Parathyroid adenoma (tissue), 2 donors: ENCODE measurements around the gene ATG2A.

Experiments
- H2AFZ ChIP-seq: fragments of 300-600 bp; sonication (generic); one replicate; pipeline ENCODE4 v1.7.0; 2017; ENCODE audit warnings: antibody characterized with exemption, mild to moderate bottlenecking
- H3K27ac ChIP-seq: fragments of 300-600 bp; sonication (generic); one replicate; pipeline ENCODE4 v1.7.0; 2017
- H3K27me3 ChIP-seq: fragments of 300-600 bp; sonication (generic); one replicate; pipeline ENCODE4 v1.7.0; 2017; ENCODE audit warnings: low read length; ENCODE audit not compliant: control insufficient read depth, insufficient read depth
- H3K36me3 ChIP-seq: fragments of 300-600 bp; sonication (generic); one replicate; pipeline ENCODE4 v1.7.0; 2017; ENCODE audit warnings: low read length; ENCODE audit not compliant: control insufficient read depth, insufficient read depth
- H3K4me1 ChIP-seq: fragments of 300-600 bp; sonication (generic); one replicate; pipeline ENCODE4 v1.7.0; 2017; ENCODE audit warnings: control low read depth
- H3K4me2 ChIP-seq: fragments of 300-600 bp; sonication (generic); one replicate; pipeline ENCODE4 v1.7.0; 2017; ENCODE audit warnings: low read length
- H3K4me3 ChIP-seq: fragments of 300-600 bp; sonication (generic); one replicate; pipeline ENCODE4 v1.7.0; 2017; ENCODE audit warnings: low read depth, low read length
- H3K79me2 ChIP-seq: fragments of 300-600 bp; sonication (generic); one replicate; pipeline ENCODE4 v1.7.0; 2017; ENCODE audit warnings: control low read depth
- H3K9ac ChIP-seq: fragments of 300-600 bp; sonication (generic); one replicate; pipeline ENCODE4 v1.7.0; 2017; ENCODE audit warnings: mild to moderate bottlenecking
- H3K9me3 ChIP-seq: fragments of 300-600 bp; sonication (generic); one replicate; pipeline ENCODE4 v1.7.0; 2017; ENCODE audit warnings: low read length; ENCODE audit not compliant: control insufficient read depth
- TF ChIP-seq, protein P1 (sequence below): fragments of 300-600 bp; sonication (generic); IDR thresholded peaks from one replicate; pipeline ENCODE4 v1.7.0; 2017; ENCODE audit warnings: antibody characterized with exemption, mild to moderate bottlenecking
- donor health status: primary hyperparathyroidism.

ATG2A gene

DNA sequence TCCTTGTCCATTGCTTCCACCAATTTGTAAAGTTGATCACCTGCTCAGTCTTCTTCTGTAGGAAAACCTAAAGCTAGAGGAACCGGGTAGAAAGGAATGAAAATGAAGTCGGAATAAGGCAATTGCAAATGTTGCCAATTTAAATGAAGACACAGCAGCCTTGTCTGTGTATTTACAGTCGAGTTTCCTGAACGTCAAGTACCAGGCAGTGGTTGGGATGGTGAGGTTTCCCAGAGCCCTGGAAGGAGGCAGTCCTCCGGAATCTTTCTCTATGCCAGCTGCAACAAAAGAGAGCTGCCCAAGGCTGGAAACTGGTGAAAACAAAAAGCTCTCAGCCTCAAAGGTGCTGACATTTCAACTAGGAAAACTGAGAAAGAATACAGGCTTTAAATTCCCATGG lies 37.2 kb upstream of the ATG2A start:
- Histone ChIP-seq H3K9me3 (no peaks in the 10 kb centered on the region), H3K4me1 (no peaks in the 10 kb centered on the region), H3K4me2 (no peak overlapping the region), H3K9ac (no peak overlapping the region), H3K36me3 (no peaks in the 10 kb centered on the region), H3K79me2 (no peaks in the 10 kb centered on the region), H3K27me3 (no peaks in the 10 kb centered on the region), H2AFZ (no peak overlapping the region), H3K4me3 (no peak overlapping the region), H3K27ac (no peak overlapping the region)
- TF ChIP-seq, protein P1, sequence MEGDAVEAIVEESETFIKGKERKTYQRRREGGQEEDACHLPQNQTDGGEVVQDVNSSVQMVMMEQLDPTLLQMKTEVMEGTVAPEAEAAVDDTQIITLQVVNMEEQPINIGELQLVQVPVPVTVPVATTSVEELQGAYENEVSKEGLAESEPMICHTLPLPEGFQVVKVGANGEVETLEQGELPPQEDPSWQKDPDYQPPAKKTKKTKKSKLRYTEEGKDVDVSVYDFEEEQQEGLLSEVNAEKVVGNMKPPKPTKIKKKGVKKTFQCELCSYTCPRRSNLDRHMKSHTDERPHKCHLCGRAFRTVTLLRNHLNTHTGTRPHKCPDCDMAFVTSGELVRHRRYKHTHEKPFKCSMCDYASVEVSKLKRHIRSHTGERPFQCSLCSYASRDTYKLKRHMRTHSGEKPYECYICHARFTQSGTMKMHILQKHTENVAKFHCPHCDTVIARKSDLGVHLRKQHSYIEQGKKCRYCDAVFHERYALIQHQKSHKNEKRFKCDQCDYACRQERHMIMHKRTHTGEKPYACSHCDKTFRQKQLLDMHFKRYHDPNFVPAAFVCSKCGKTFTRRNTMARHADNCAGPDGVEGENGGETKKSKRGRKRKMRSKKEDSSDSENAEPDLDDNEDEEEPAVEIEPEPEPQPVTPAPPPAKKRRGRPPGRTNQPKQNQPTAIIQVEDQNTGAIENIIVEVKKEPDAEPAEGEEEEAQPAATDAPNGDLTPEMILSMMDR = no peak

DNA sequence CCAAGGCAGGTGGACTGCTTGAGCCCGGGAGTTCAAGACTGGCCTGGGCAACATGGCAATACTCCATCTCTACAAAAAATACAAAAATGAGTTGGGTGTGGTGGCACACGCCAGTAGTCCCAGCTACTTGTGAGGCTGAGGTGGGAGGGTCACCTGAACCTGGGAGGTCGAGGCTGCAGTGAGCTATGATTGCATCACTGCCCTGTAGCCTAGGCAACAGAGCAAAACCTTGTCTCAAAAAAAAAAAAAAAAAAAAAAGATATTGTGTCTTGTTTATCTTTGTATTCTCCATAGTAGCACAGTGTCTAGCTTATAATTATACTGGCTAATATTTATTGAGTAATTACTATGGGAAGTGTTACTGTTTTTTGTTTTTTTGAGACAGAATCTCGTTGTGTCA lies 34.5 kb upstream of the ATG2A start:
- Histone ChIP-seq H3K4me2 (no peak overlapping the region), H3K9ac (no peak overlapping the region), H3K27me3 (no peaks in the 10 kb centered on the region), H3K9me3 (no peaks in the 10 kb centered on the region), H3K36me3 (no peaks in the 10 kb centered on the region), H3K79me2 (no peaks in the 10 kb centered on the region), H3K4me1 (no peaks in the 10 kb centered on the region), H3K4me3 (no peak overlapping the region), H3K27ac (no peak overlapping the region), H2AFZ (no peak overlapping the region)
- TF ChIP-seq, protein P1 = no peak

DNA sequence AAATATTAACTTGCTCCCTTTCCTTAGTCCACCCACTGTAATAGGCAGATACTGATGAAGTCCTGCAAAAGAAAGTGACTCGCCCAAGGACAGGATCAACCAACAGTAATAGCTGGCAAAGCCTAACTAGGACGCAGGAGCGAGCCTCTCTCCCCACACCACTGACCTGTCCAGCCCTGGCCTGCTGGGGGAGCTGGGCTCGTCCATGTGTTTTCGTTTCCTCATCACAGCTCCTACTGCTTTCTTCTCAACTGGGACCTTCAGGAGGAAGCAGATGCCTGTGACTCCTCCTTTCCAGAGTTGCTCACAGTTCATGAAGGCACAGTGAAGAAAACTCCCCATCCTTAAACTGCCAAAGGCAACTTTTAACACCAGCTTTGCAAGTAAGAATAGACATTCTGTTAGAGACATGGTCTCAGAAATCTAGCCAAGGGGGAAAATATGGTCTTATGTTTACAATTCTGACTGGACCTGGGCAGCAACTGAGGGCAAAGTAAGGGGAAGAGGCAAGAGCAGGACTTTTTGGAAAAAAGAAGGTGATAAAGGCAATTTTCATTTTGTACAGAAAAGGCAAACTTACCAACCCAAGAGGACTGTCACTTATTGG lies 30.3 kb upstream of the ATG2A start:
- H3K27ac ChIP-seq = no peak overlapping the region
- no peak overlapping the region for H3K4me3 ChIP-seq
- H3K4me1 ChIP-seq = no peaks in the 10 kb centered on the region
- no peaks in the 10 kb centered on the region for H3K79me2 ChIP-seq
- no peaks in the 10 kb centered on the region for H3K9me3 ChIP-seq
- no peaks in the 10 kb centered on the region for H3K27me3 ChIP-seq
- H2AFZ ChIP-seq = no peak overlapping the region
- TF ChIP-seq, protein P1 = no peak
- H3K4me2 ChIP-seq = no peak overlapping the region
- H3K9ac ChIP-seq = no peak overlapping the region
- H3K36me3 ChIP-seq = no peaks in the 10 kb centered on the region

DNA sequence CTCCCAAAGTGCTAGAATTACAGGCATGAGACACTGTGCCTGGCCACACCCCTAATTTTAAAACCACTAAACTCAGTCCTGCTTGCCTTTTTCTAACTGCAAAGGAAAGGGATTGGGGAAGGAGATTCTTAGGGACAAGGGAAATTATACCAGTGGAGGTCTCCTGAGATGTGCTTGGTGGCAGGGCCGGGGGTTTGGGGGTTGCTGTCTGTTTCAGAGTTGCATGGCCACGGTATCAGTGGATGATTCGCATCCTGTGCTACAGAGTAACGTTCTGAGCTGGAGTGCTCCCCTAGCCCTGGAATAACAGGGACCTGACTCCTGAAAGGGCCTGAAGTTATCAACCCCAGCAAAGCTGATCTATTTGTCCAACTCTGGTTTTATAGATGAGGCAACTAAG lies 19.5 kb upstream of the ATG2A start:
- H3K4me1 ChIP-seq = no peaks in the 10 kb centered on the region
- H3K36me3 ChIP-seq = no peaks in the 10 kb centered on the region
- H3K9ac ChIP-seq = no peak overlapping the region
- H3K4me2 ChIP-seq = no peak overlapping the region
- H2AFZ ChIP-seq = no peak overlapping the region
- H3K27me3 ChIP-seq = no peaks in the 10 kb centered on the region
- H3K9me3 ChIP-seq = no peaks in the 10 kb centered on the region
- H3K27ac ChIP-seq = no peak overlapping the region
- no peaks in the 10 kb centered on the region for H3K79me2 ChIP-seq
- TF ChIP-seq, protein P1 = no peak
- no peak overlapping the region for H3K4me3 ChIP-seq

DNA sequence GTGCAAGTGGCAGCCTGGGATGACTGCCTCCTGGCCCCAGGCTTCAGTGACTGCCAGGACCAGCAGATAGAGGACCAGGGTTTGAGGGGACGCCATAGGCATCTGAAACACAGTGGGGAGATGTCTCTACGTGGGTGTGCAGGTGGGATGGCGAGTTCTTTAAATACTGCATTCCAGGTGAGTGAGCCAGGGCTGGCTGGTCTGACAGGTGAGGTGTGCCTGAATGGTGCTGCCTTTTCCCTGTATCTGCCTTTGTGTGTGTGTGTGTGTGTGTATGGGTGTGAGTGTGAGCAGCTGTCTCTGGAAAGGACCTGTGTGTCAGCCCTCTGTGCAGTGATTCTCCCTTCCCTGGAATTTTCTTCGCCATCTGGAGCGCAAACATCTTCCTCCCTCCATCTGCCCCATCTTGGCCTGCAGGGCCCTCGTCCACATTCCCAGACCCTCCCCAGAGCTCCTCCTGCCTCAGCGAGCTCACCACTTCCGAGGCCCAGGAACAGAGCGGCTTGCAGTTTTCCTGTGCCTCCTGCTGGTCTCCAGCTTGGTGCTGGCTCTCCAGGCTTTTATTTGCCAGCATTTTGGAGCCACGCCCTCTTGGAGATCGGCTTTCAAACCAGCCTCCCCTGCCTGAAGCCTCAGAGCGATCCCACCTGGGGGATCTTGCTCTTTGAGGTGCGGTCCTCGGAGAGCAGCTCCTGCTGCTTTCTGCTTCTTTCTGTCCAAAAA lies 18.5 kb upstream of the ATG2A start, which contains the start of gene GPHA2:
TSS of gene GPHA2 (minus strand) at position 535 of the 723 bp plus-strand sequence. CDS start at position 102, 433 bp downstream.
- Histone ChIP-seq H3K79me2 (no peaks in the 10 kb centered on the region), H3K9me3 (no peaks in the 10 kb centered on the region), H3K36me3 (no peaks in the 10 kb centered on the region), H3K27me3 (no peaks in the 10 kb centered on the region), H2AFZ (no peak within 1 kb of the TSS), H3K9ac (no peak within 1 kb of the TSS), H3K4me2 (no peak within 1 kb of the TSS), H3K27ac (no peak within 1 kb of the TSS), H3K4me3 (no peak within 1 kb of the TSS), H3K4me1 (no peaks in the 10 kb centered on the region)
- TF ChIP-seq, protein P1 = no peak
